Hematopoietic multipotent progenitor cell treated with erythropoietin and hydrocortisone succinate and interleukin-3 and kit ligand, for 17 days (in vitro differentiated cells): ENCODE data around the gene DAPP1.

ENCODE experiments used
- DNase-seq: peaks from one replicate; pipeline ENCODE4 v3.0.0-alpha.2; 2015; ENCODE audit warnings: low spot score

DAPP1 gene

GRCh38 chr4:99853999-99854398 lies 37.4 kb downstream of the DAPP1 start:
- DNase-seq, result no peak

DNA sequence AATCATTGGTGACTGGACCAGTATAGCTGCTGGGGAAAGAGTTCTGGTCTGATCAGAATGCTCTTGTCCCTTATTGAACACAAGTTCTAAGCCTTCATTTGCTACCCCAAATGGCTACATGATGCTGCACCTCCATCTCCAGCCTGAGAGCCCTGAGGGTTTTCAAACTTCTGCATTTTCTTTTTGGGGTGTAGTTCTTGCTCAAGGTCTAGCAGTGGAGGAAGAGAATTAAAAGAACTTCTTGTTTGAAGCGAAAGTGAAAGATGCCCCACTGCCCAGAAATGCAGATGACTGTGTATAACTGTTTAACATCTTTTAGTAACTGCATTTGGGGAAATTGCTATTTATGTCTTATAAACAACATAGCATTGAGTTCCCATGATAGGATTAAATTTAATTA lies 39.1 kb downstream of the DAPP1 start:
- DNase-seq, result no peak

DNA sequence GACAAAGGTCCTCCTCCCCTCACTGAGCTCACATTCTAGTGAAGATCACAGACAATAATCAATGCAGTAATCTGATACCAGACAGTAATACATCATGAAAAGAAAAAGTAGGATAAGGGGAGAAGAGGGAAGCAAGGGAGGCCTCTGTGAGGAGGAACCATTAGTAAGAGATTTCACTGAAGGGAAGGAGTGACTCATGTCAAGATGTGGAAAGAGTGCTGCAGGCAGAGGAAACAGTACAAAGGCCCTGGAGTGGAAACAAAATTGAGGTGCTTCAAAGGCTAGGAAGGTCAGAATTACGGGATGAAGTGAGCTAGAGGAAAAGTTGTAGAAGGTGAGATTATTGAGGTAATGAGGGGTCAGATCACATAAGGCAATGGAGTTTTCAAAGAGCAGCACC lies 39.5 kb downstream of the DAPP1 start:
- DNase-seq, result no peak

DNA sequence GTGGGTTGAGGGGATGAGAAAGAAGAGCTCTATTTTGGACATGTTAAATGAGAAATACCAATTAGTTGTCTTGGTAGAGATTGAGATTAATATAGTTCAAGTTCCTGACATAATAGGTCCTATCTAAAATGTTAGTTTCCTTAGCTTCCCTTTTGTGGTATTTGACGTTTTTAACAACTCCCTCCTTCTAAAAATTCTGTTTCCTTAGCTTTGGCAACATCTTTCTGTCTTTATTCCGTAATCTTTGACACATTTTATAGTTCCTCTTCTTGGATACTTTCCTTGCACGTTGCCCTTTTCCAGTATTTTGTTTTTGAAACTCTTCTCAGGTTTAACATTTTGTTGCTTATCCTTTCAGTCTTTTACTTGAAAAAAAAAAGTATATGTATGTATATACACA lies 40.7 kb downstream of the DAPP1 start:
- no peak for DNase-seq

DNA sequence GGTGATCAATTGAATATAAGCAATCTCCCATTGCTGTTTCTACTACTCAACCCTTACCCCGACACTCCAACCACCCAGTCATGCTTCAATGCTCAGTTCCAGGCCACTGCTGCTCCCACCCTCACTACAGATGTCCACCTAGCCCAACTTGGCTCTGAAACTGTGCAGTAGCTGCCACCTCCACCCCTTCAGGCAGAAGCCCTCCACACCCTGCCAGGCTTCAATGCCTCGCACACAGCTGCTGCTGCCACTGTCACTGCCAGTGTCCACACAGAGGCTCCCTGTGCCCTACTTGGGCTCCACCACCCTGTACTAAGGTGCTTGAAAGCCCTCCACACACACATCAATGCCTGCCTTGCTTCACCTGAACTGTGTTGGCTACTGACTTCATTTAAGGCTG lies 43.0 kb downstream of the DAPP1 start:
- DNase-seq, result no peak

DNA sequence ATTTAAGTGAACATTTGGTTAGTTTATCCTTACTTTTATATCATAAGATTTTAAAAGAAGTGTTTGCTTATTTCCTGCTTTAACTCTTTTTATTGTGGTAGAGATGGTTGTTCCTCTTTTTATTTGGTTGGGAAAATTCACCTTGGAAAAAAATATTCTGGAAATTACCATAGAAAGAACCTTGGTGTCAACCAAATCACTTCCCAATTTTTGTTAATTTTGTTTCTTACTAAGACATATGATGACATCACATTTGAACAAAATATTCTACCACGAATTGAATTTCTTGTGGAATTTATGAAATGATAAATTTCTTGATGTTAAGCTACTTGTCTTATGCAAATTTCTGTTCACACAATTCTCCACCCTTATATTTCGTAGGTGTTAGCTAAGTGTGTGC lies 43.9 kb downstream of the DAPP1 start:
- DNase-seq, result no peak

DNA sequence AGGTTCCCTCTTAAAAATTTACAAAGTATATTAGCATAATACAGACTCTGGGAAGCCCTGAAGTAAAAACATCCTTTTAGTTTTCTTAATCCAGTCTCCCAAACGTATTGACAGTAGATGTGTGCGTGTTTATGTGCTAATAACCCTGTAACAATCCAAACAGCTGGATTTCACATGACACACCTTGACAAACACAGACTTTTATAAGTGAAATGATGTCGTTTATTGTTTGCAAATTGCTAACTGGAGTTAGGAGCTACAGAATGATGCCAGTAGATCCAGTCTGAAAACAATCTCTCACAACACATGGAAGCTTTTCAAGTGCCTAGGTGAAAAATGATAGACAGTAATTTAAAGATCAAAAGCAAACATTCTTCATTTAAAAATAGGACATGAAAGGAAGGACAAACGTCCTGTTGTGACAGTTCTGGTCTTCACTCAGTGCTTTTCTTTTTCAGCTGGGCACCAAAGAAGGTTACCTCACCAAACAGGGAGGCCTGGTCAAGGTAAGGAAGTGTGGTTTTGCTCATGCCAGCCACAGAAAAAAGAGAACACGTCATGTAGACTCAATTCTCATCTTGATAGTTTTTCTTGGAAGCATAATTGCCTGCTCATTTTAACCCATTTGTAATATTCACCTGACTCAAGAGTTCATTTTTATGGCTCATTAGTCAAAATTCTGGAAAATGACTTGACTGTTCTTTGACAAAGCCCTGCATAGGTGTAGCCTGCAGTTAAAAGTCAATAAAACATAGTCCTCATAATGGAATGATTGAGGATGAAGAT lies 44.7 kb downstream of the DAPP1 start:
- no peak for DNase-seq

GRCh38 chr4:99863804-99864203 lies 47.2 kb downstream of the DAPP1 start:
- no peak for DNase-seq

DNA sequence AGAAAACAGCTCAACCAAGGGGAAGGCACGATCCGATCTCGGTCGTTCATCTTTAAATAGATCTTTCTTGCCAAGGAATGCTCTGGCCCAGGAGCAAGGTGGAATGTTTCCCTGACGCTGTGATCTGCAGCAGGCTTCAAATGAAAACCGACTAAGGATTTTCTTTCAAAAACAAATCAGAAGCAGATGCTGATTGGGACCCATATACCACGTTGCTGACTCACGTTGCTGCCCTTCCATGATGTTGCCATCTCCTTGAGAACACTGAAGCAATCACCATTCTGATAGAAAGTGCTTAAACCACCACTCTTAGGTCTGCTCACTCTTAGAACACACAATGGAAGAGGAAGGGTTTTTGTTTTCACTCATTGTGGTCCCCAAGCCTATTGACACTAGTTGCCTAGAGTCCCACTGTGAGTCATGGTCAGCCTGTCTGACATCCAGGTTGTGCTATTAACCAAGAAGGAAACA lies 51.5 kb downstream of the DAPP1 start:
- no peak for DNase-seq

- no peak for DNase-seq
Observed at GRCh38 chr4:99872570-99872969, 55.9 kb downstream of the DAPP1 start.

DNA sequence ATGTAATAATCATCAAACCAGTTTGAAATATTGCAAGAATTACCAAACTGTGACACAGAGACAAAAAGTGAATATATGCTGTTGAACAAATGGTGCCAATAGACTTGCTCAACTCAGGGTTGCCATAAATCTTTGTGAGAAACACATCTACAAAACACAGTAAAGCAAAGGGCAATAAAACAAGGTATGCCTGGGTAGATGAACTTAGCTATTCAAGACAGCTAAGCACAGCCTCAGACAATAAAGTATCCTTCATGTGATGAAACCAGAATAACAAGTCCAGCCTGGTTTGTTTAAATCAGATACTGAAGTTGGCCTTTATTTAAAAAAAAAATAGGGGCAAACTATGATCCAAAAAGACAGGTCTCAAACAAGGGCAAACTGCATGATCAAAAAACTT lies 58.4 kb downstream of the DAPP1 start:
- DNase-seq, result no peak

DNA sequence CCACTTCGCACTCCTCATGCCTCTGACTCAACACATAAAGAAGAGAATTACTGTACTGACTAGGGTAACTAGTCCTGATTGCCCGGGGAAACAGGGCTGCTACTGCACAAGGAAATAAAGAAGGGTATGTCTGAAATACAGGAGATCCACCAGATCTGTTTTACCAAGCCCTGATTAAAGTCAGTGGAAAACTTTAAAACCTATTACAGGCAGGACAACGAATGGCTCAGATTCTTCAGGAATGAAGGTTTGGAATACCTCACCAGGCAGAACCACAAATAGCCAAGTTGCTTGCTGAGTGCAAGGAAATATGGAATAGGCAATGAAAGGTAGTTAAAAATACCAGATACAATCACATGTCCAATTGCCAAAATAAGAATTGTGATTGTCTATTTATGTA lies 60.3 kb downstream of the DAPP1 start:
- no peak for DNase-seq

- DNase-seq, result no peak
Observed at GRCh38 chr4:99878604-99879003, 62.0 kb downstream of the DAPP1 start.

DNA sequence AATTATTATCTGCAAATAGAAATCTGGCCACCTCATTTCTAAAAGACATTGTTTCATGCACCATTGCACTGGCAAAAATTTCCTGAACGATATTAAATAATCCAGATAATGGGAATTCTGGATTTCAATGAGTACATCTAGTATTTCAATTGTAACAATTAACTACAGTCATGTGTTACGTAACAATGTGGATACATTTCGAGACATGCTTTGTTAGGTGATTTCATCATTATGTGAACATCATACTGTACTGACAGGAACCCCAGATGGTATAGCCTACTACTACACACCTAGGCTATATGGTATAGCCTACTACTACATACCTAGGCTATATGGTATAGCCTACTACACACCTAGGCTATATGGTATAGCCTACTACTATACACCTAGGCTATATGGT lies 62.8 kb downstream of the DAPP1 start:
- no peak for DNase-seq

DNA sequence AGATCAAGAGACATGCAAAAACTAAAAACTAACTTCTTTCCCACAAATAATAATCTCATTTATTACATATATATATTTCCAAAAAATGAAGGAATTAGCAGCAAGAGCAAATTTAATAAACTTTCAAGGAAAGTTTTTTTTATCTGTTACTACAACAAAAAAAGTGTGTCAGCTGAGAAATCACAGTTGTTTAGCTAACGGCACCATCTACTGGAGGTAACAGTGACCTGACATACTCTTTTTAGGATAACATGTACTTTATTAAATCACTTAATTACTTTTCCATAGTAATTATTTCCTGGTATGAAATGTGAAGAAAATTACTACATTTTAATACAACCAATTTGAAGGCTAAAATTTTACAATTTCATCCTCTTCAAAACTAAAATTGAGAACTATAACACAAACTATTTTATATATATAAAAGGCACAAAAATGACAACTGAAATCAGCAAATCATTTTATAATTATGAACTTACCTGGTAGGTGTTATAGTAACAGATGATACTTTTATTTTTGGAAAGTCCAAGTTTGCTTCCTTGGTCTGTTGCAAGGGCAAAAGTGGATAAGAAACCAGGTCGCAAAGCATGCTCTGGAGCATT lies 68.5 kb downstream of the DAPP1 start:
- peak; percentile 41 for DNase-seq

GRCh38 chr4:99885687-99886086 lies 69.1 kb downstream of the DAPP1 start:
- no peak for DNase-seq

- no peak for DNase-seq
Observed at GRCh38 chr4:99886146-99886545, 69.5 kb downstream of the DAPP1 start.

DNA sequence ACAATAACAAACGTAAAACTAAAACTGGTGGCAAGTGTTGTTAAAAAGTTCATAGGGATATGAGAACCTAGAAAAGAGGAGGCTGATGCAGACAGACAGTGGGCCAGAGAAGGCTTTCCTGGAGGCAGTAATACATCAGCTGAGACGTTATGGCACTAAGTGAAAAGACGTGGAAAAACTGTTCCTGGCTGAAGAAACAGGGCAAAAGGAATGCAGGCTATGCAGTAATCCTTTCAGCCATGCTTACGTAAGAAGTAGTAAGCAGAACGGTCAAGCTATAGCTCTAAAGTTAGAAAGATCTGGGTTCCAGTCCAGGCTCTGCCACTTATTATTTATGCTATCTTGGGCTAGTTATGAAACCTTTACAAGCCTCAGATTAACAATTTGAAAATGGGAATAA lies 71.2 kb downstream of the DAPP1 start:
- no peak for DNase-seq

GRCh38 chr4:99891351-99891750 lies 74.7 kb downstream of the DAPP1 start:
- peak; percentile 28 for DNase-seq

DNA sequence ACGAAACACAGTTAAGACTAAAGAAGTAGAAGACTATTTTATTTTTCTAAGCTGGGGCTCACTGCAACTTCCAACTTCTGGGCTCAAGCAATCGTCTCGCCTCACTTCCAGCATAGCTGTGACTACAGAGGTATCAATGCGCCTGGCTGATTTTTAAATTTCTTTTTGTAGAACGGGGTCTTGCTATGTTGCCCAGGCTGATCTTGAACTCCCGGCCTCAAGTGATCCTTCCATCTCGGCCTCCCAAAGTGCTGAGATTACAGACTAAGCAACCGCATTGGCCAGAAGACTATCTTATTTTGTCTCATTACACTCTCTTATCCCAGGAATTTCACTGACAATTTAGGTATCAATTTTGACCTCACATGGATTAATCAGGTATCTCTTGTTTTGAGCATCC lies 76.4 kb downstream of the DAPP1 start:
- peak; percentile 19 for DNase-seq

DNA sequence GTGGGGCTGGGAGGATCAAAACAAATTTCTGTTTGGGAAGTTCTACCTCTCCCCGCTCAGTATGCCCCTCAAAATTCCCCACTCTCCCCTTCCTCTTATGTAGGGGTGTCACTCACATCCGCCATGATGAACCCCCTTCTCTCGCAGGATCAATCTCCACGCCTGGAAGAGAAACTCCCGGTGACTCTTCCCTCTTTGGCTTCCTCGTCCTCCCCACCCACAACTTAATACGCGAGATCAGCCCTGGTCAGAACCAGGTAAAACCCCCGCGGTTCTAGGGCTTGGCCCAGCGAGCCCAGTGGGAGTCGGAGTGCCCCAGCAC lies 77.2 kb downstream of the DAPP1 start:
- DNase-seq, result no peak

- DNase-seq, result peak; percentile 93
Observed at GRCh38 chr4:99894161-99894997, 77.8 kb downstream of the DAPP1 start, which contains the start of gene LAMTOR3. TSS of gene LAMTOR3 (minus strand) at chr4:99894427. CDS start at chr4:99893963, 464 bp downstream.

- DNase-seq, result no peak
Observed at GRCh38 chr4:99894998-99895397, 78.4 kb downstream of the DAPP1 start.
